HG03159 (cell line): ENCODE measurements around the gene TMEM121.
"Not testable (repeated sequence)": the region's sequence is repeated elsewhere in the genome, so short reads cannot be mapped to it uniquely, and the experiment has no call there.

Source experiments
- ATAC-seq: cut with Tn5 transposase; IDR thresholded peaks from one replicate; pipeline ENCODE4 v1.9.1; 2021; ENCODE audit warnings: mild to moderate bottlenecking, moderate library complexity; ENCODE audit not compliant: unreplicated experiment

TMEM121 gene

GRCh38 chr14:105567164-105568103 lies 41.1 kb downstream of the TMEM121 start:
- not testable (repeated sequence) for ATAC-seq

DNA sequence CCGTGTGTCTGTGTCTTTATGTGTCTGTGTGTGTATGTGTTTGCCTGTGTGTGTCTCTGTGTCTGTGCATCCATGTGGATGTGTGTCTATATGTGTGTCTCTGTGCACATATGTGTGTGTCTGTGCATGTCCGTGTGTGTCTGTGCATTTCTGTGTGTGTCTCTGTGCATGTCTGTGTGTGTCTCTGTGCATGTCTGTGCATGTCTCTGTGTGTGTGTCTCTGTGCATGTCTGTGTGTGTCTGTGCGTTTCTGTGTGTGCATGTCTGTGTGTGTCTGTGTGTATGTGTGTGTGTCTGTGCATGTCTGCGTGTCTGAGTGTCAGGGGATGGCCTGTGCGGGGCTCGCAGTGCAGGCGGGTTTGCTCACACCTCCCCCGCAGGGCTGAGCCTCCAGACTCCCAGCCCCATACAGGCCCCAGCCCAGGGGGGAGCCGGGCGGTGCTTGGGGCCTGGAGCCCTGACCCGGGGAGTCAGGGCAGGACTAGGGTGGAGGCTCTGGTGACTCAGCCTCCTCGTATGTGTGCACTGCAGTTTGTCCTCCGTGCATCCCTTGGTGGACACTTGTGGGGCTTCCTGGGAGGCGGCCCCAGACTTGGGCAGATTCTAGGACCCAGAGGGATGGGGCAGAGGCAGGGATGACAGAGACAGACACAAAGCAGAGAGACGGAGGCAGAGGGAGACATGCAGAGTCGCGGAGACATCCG lies 41.9 kb downstream of the TMEM121 start:
- ATAC-seq, result not testable (repeated sequence)

DNA sequence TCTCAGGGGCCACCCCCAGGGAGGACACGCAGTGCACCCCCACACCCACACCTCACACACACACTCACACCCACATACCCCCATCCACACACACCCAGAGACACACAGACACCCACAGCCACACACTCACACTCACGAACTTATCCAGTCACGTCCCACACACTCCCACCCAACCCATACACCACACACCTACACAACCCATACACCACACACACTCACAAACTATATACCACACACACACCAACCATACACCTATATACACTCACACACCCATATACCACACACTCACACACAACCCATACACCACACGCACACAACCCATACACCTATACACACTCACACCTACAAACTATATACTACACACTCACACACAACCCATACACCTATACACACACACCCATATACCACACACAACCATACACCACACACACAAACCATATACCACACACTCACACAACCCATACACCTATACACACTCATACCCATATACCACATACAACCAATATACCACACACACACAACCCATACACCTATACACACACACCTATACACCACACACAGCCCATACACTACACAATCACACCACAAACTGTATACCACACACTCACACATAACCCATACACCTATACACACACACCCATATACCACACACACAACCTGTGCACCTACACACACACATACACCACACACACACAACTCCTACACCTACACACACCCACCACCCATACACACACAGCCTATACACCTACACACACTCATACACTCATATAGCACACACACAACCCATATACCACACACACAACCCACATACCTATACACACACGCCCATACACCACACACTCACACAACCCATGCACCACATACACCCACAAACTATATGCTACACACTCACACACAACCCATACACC lies 42.7 kb downstream of the TMEM121 start:
- ATAC-seq, result no peak

DNA sequence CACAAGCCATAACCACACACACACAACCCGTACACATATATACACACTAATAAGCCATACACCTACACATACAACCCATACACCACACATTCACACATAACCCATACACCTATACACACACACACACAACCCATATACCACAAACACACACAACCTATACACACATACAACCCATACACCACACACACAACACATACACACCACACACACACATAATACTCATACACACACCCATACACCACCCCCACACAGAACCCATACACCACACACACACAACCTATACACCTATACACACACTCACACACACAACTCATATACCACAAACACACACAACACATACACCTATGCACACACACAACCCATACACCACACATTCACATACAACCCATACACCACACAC lies 44.1 kb downstream of the TMEM121 start:
- no peak for ATAC-seq

DNA sequence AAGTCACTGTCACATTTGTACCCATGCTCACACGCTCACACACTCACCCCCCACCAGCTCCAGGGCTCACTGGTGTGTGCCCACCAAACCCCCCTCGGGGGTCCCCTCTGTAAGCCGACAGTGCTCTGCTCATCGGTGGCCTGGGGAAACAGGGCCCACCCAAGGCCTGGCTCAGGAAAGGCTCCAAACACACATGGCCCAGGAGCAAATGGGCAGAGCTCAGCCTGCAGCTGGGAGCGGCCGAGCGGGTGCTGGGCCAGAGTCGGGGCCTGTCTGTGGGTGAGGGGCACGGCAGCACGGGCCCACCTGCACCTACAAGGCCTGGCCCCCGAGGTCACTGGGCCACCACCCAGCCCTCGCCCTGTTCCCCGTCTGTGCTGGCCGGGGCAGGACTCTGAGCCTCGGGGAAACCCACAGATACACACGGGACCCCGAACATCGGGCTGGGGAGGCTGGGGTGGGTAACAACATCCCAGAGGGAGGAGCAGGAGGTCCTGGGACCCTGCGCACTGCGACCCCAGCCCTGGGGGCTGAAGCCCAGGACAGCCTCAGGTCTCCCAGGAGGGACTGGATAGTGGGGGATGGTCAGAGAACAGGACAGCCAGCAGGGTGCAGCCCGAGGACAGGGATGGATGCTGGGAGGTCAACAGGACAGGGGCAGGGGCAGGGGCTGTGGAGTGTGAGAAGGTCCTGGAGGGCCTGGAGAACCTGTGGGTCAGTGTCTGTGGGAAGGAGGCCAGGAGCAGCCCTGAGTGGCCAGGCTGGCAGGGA lies 45.0 kb downstream of the TMEM121 start:
- ATAC-seq, result not testable (repeated sequence)

DNA sequence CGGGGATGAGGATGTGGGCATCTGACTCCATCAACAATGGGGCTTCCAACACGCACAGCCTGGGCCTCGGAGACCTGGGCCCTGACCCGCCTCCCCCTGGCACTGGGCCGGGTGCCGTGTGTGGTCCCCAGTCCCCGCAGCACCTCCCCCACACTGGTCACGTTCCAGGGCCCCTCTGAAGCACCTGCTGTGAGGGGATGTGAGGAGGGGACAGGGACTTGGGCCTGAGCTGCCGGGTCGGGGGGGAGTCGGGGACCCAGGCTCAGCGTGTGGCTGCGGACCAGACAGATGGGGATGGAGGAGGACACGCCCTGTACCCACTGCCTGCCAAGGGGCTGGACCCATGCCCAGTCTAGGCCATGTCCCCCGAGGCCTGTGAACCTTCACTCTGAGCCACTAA lies 45.7 kb downstream of the TMEM121 start:
- not testable (repeated sequence) for ATAC-seq

DNA sequence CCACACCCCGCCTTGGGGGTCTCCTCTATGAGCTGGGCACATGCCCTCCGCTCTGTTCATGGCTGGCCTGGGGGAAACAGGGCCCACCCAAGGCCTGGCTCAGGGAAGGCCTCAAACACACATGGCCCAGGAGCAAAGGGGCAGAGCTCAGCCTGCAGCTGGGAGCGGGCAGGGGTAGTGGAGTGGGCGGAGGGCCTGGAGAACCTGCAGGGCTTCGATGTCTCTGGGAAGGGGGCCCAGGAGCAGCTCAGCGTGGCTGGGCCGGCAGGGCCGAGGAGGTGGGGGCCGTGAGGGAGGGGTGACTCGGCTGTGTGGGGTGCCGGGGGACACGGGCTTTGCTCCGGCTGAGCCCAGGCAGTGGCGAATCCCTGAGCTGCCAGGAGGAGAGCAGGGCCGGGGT lies 47.5 kb downstream of the TMEM121 start:
- ATAC-seq, result not testable (repeated sequence)

DNA sequence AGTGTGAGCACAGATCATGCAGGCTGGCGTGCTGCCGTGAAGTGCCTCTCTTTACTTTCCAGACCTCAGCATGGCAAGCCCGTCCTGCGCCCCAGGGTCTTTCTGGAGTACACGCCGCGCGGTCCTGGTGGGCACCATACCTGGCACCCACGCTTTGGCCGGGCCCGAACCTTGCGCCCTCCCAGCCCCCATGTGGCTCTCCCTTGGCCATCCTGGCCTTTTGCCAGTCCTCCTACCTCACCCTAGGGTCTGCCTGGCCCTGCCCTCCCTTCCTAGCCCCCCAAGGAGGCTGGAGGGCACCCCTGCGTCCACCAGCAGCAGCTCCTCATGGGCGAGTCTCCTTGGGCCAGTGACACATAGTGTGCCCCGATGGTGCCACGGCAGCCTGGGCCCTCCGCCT lies 48.0 kb downstream of the TMEM121 start:
- not testable (repeated sequence) for ATAC-seq

DNA sequence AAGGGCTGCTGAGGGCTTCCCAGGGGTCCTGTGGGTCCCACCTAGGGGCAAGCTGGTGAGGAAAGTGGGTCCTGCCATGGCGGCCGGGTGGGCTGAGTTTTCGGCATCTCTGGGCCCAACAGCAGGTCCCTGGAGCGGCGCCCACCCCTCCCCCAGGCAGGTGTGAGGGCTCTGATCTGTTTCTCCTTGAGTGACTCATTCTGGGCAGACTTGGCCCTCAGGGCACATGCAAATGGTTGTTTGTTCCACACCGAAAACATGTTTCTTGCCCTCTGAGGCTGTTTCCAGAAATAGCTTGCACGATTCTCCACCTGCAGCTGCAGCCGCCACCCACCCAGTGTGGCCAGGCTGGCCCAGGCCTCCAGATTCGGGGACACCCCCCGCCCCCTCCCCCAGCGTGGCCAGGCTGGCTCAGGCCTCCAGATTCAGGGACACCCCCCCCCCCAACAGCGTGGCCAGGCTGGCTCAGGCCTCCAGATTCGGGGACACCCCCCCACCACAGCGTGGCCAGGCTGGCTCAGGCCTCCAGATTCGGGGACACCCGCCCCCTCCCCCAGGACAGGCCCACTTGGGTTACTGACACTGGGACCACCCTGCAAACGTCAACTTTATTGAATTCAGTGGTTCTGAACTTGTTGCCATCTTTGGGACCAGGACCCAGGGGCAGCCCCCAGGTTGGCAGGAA lies 48.8 kb downstream of the TMEM121 start:
- ATAC-seq, result peak; percentile 66

DNA sequence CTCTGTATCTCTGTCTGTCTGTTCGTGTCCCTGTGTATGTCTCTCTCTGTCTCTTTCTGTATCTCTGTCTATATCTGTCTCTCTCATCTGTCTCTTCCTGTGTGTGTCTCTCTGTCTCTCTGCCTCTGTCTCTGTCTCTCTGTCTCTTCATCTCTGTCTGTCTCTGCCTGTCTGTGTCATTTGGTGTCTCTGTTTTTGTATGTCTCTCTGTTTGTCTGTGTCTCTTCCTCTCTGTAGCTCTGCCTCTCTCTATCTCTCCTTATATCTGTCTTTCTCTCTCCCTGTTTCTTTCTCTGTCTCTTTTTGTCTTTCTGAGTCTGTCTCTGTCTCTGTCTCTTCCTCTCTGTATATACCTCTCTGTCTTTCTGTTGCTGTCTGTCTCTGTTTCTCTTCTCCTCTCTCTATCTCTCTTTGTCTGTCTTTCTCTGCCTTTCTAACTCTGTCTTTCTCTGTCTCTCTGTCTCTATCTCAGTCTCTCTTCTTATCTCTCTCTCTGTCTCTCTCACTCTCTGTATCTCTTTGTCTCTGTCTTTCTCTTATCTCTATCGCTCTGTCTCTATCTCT lies 50.2 kb downstream of the TMEM121 start:
- no peak for ATAC-seq

DNA sequence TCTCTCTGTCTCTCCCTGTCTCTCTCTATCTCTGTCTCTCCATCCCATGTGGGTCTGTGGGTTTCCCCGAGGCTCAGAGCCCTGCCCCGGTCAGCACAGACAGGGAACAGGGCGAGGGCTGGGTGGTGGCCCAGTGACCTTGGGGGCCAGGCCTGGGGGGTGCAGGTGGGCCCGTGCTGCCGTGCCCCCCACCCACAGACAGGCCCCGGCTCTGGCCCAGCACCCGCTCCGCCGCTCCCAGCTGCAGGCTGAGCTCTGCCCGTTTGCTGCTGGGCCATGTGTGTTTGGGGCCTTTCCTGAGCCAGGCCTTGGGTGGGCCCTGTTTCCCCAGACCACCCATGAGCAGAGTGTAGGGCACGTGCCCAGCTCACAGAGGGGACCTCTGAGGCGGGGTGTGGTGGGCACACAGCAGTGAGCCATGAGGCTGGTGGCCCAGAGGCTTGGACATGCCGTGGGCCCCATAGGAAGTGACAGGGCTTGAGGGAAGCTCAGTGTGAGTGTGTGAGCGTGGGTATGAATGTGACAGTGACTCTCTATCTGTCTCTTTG lies 51.0 kb downstream of the TMEM121 start:
- no peak for ATAC-seq

DNA sequence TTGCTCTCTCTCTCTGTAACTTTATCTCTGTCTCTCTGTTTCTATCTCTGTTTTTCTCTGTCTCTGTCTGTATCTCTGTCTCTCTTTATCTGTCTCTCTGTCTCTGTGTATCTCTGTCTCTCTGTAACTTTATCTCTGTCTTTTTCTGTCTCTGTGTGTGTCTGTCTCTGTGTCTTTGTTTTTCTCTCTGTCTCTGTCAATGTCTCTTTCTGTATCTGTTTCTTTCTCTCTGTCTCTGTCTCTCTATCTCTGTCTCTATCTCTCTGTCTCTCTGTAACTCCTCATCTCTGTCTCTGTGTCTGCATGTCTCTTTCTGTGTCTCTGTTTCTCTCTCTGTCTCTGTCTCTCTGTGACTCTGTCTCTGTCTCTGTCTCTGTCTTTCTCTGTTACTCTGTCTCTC lies 51.7 kb downstream of the TMEM121 start:
- no peak for ATAC-seq

GRCh38 chr14:105579221-105579620 lies 52.8 kb downstream of the TMEM121 start:
- not testable (repeated sequence) for ATAC-seq
